Parathyroid adenoma (tissue), 2 donors: Measurements from ENCODE around the gene AP2A2.

Experiments used
- H2AFZ ChIP-seq: fragments of 300-600 bp; sonication (generic); one replicate; pipeline ENCODE4 v1.7.0; 2017; ENCODE audit warnings: antibody characterized with exemption, mild to moderate bottlenecking
- H3K27ac ChIP-seq: fragments of 300-600 bp; sonication (generic); one replicate; pipeline ENCODE4 v1.7.0; 2017
- H3K27me3 ChIP-seq: fragments of 300-600 bp; sonication (generic); one replicate; pipeline ENCODE4 v1.7.0; 2017; ENCODE audit warnings: low read length; ENCODE audit not compliant: control insufficient read depth, insufficient read depth
- H3K36me3 ChIP-seq: fragments of 300-600 bp; sonication (generic); one replicate; pipeline ENCODE4 v1.7.0; 2017; ENCODE audit warnings: low read length; ENCODE audit not compliant: control insufficient read depth, insufficient read depth
- H3K4me1 ChIP-seq: fragments of 300-600 bp; sonication (generic); one replicate; pipeline ENCODE4 v1.7.0; 2017; ENCODE audit warnings: control low read depth
- H3K4me2 ChIP-seq: fragments of 300-600 bp; sonication (generic); one replicate; pipeline ENCODE4 v1.7.0; 2017; ENCODE audit warnings: low read length
- H3K4me3 ChIP-seq: fragments of 300-600 bp; sonication (generic); one replicate; pipeline ENCODE4 v1.7.0; 2017; ENCODE audit warnings: low read depth, low read length
- H3K79me2 ChIP-seq: fragments of 300-600 bp; sonication (generic); one replicate; pipeline ENCODE4 v1.7.0; 2017; ENCODE audit warnings: control low read depth
- H3K9ac ChIP-seq: fragments of 300-600 bp; sonication (generic); one replicate; pipeline ENCODE4 v1.7.0; 2017; ENCODE audit warnings: mild to moderate bottlenecking
- H3K9me3 ChIP-seq: fragments of 300-600 bp; sonication (generic); one replicate; pipeline ENCODE4 v1.7.0; 2017; ENCODE audit warnings: low read length; ENCODE audit not compliant: control insufficient read depth
- CTCF ChIP-seq: fragments of 300-600 bp; sonication (generic); IDR thresholded peaks from one replicate; pipeline ENCODE4 v1.7.0; 2017; ENCODE audit warnings: antibody characterized with exemption, mild to moderate bottlenecking
- donor health status: primary hyperparathyroidism.

The AP2A2 gene

DNA sequence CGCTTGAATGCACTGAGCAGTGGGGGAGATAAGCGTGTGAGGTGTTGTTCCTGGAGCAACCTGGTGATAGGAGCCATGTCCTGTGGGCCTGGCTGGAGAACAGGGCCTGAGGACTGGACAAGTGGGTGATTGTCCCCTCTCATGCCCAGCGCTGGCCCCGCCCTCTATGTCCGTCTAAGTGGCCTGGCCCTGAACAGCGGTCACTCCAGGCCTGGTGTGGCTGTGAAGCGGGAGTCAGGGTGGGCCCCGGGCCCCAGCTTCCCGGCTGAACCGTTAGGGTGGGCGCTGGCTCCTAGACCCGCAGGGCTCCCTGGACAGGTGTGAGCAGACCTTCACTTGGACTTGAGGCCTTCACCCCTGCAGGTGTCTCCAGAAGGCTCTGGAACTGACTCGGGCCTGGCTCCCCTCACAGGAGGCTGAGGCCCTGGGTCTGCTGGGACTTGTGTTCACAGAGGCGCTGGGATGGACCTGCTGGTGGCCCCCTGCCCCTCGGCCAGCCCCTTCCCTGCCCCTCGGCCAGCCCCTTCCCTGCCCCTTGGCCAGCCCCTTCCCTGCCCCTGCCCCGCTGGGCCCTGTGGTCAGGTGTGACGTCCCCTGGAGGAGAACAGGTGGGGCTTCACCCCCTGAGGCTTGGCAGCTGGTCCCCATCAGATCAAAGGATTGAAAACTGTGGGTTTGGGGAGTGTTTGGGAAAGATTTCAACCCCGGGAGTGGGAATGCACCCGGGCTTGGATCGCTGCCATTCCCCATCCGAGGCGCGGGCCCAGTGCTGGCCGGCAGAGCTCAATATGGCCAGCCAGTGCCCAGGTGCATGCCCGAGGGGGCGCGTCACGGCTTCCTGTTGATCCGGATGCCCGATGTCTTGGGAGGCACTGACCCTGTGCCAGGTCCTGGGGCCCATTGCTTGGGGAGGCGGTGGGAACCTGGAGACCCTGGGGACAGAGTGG lies 114.1 kb downstream of the AP2A2 start:
- H3K27me3 ChIP-seq: no peaks in the 10 kb centered on the region
- H3K9ac ChIP-seq: no peak overlapping the region
- no peak overlapping the region for H3K4me3 ChIP-seq
- no peaks in the 10 kb centered on the region for H3K79me2 ChIP-seq
- no peak overlapping the region for H2AFZ ChIP-seq
- H3K27ac ChIP-seq: no peak overlapping the region
- H3K36me3 ChIP-seq: no peaks in the 10 kb centered on the region
- TF ChIP-seq CTCF: no peak
- no peak overlapping the region for H3K4me2 ChIP-seq
- no peaks in the 10 kb centered on the region for H3K9me3 ChIP-seq
- no peaks in the 10 kb centered on the region for H3K4me1 ChIP-seq

- Histone ChIP-seq H3K27ac (no peak overlapping the region), H3K9me3 (no peaks in the 10 kb centered on the region), H3K79me2 (no peaks in the 10 kb centered on the region), H3K9ac (no peak overlapping the region), H3K4me3 (no peak overlapping the region), H3K4me2 (no peak overlapping the region), H3K27me3 (no peaks in the 10 kb centered on the region), H3K36me3 (no peaks in the 10 kb centered on the region), H2AFZ (no peak overlapping the region), H3K4me1 (no peaks in the 10 kb centered on the region)
- TF ChIP-seq CTCF: no peak
Observed at GRCh38 chr11:1040428-1041148, 114.9 kb downstream of the AP2A2 start.

DNA sequence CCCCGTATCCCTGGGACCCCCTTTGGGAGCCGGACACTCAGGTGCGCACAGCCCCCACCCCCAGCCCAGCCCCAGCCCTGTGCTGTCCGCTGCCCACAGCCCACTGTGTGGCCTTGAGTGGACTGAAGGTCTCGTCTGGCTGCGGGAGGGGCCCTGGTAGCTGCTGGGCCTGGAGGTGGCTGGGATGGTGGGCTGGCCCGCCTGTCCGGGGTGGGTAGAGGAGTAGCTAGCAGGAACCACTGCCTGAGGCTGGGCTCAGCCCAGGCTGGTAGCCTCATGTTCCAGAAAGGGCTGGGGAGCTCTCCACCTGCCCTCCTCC lies 115.4 kb downstream of the AP2A2 start:
- Histone ChIP-seq H3K4me2 (no peak overlapping the region), H3K36me3 (no peaks in the 10 kb centered on the region), H3K9ac (no peak overlapping the region), H3K79me2 (no peaks in the 10 kb centered on the region), H2AFZ (no peak overlapping the region), H3K9me3 (no peaks in the 10 kb centered on the region), H3K4me3 (no peak overlapping the region), H3K27me3 (no peaks in the 10 kb centered on the region), H3K4me1 (no peaks in the 10 kb centered on the region), H3K27ac (no peak overlapping the region)
- no peak for TF ChIP-seq CTCF

GRCh38 chr11:1041471-1041870 lies 115.8 kb downstream of the AP2A2 start:
- H3K27me3 ChIP-seq: no peaks in the 10 kb centered on the region
- no peak for TF ChIP-seq CTCF

More at GRCh38 chr11:1041471-1041870, 115.8 kb downstream of the AP2A2 start:
- Histone ChIP-seq H3K4me3 (no peak overlapping the region), H3K4me2 (no peak overlapping the region), H3K36me3 (no peaks in the 10 kb centered on the region), H3K9ac (no peak overlapping the region), H3K9me3 (no peaks in the 10 kb centered on the region), H3K4me1 (no peaks in the 10 kb centered on the region), H3K79me2 (no peaks in the 10 kb centered on the region), H2AFZ (no peak overlapping the region), H3K27ac (no peak overlapping the region)
